Stimulated activated memory B cell treated with anti-CD40 and anti-IgM and Interleukin-4, amounts not matched to agents 10 μg/mL and 1 μg/mL and 100 μg/mL, for 72 hours (primary cell): ENCODE measurements around the gene COLEC11.

Source experiments
- ATAC-seq: fragments of 150-1000 bp; cut with Tn5 transposase; 2 replicates; pipeline ENCODE4 v1.10.0; 2021
- H3K27ac Mint-ChIP-seq: one replicate; pipeline ENCODE4 v1.8.0; 2022; ENCODE audit warnings: mild to moderate bottlenecking, mixed read lengths
- H3K27me3 Mint-ChIP-seq: one replicate; pipeline ENCODE4 v1.8.0; 2022; ENCODE audit warnings: mixed read lengths
- H3K36me3 Mint-ChIP-seq: one replicate; pipeline ENCODE4 v1.8.0; 2022; ENCODE audit warnings: mixed read lengths
- H3K4me1 Mint-ChIP-seq: one replicate; pipeline ENCODE4 v1.8.0; 2022; ENCODE audit warnings: mixed read lengths
- H3K4me3 Mint-ChIP-seq: one replicate; pipeline ENCODE4 v1.8.0; 2022; ENCODE audit warnings: mild to moderate bottlenecking, moderate library complexity, mixed read lengths
- H3K9me3 Mint-ChIP-seq: one replicate; pipeline ENCODE4 v1.8.0; 2022; ENCODE audit warnings: mixed read lengths

Gene COLEC11

DNA sequence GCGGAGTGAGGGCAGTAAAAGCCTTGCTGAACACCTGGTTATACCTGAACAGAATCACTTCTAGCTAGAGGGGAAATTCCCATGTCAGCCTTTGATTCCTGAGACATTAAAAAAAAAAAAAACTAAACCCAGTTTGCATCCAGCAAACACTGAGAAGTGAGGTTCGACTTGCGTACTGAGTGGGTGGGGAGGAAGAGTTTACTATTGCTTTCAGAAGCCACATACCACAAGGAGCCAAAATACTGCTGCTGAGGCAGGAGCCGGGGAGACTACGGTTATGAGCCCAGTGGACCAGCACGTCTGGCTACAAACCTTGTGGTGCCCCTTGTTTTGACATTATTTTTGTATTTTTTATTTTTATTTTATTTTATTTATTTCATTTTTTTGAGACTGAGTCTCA lies 2.7 kb downstream of the COLEC11 start:
- Mint-ChIP-seq H3K4me1 (peaks cover 29% of the 10 kb centered on the region), H3K27ac (peak overlapping the region; percentile 48), H3K36me3 (peaks cover 15% of the 10 kb centered on the region), H3K4me3 (no peak overlapping the region), H3K9me3 (no peaks in the 10 kb centered on the region), H3K27me3 (peaks cover 16% of the 10 kb centered on the region)
- peak; percentile 75 for ATAC-seq

DNA sequence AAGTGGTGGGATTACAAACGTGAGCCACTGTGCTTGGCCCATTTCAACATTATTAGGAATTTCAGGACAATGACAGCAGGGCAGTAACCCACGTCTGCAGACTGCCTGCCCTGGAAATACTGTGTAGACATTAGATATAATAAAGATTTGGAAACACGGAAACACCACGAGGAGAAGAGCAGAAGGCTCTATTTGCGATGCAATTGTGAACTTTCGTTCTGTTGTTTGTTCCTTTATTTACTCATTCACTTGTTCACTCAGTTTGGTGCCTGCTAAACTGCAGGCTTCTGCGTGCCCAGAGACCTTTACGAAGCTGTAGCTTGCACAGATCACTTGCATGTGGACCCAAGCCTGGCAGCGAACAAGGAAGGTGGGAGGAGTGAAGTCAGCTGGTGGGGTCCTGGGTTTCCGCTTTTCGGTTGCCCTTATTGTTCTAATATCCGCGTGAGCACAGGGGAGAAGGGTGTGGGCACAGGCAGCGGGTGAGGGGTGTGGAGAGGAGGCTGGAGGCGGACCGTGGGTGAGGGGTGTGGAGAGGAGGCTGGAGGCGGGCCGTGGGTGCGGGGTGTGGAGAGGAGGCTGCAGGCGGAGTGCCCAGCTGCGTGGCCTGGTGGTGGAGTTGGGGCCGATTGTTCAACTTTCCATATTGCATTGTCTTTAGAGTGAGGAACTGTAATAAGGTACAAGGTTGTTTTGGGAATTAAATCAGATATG lies 3.4 kb downstream of the COLEC11 start:
- Mint-ChIP-seq H3K4me1 (peaks cover 29% of the 10 kb centered on the region), H3K9me3 (no peaks in the 10 kb centered on the region), H3K36me3 (peaks cover 8% of the 10 kb centered on the region), H3K27me3 (peaks cover 21% of the 10 kb centered on the region), H3K4me3 (no peak overlapping the region), H3K27ac (peak overlapping the region; percentile 48)
- no peak for ATAC-seq

- peaks cover 21% of the 10 kb centered on the region for H3K27me3 Mint-ChIP-seq
- H3K9me3 Mint-ChIP-seq = no peaks in the 10 kb centered on the region
- peaks cover 29% of the 10 kb centered on the region for H3K4me1 Mint-ChIP-seq
- H3K27ac Mint-ChIP-seq = no peak overlapping the region
- ATAC-seq = no peak
- no peak overlapping the region for H3K4me3 Mint-ChIP-seq
- H3K36me3 Mint-ChIP-seq = peaks cover 5% of the 10 kb centered on the region
Measured at GRCh38 chr2:3598912-3599854, 4.3 kb downstream of the COLEC11 start.

DNA sequence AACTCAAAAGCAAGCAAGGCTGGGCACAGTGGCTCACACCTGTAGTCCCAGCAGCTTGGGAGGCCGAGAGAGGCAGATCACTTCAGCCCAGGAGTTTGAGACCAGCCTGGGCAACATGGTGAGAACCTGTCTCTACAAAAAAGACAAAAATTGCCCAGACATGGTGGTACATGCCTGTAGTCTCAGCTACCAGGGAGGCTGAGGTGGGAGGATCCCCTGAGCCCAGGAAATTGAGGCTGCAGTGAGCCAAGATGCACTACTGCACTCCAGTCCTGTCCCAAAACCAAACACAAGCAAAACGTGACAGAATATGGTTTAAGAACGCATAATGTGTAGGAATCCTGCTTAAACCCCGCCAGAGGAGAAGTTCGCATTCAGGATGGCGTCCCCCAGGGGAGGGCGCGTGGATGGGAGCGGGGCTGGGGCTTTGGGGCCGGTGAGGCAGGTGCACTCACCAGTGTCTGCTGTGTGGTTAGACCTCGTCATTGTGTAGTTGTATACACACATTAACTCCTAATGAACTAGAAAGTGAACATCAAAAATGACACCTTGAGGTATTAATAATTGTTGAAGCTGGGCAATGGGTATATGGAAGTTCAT lies 5.4 kb downstream of the COLEC11 start:
- H3K36me3 Mint-ChIP-seq = peaks cover 5% of the 10 kb centered on the region
- no peak for ATAC-seq
- peaks cover 21% of the 10 kb centered on the region for H3K27me3 Mint-ChIP-seq
- H3K9me3 Mint-ChIP-seq = no peaks in the 10 kb centered on the region
- H3K27ac Mint-ChIP-seq = no peak overlapping the region
- H3K4me1 Mint-ChIP-seq = peaks cover 33% of the 10 kb centered on the region
- no peak overlapping the region for H3K4me3 Mint-ChIP-seq

- Mint-ChIP-seq H3K9me3 (no peaks in the 10 kb centered on the region), H3K36me3 (peaks cover 5% of the 10 kb centered on the region), H3K27ac (no peak overlapping the region), H3K4me3 (no peak overlapping the region), H3K27me3 (peaks cover 21% of the 10 kb centered on the region), H3K4me1 (peaks cover 22% of the 10 kb centered on the region)
- no peak for ATAC-seq
Measured at GRCh38 chr2:3601561-3602271, 6.8 kb downstream of the COLEC11 start.

GRCh38 chr2:3602553-3603339 lies 7.8 kb downstream of the COLEC11 start:
- Mint-ChIP-seq H3K4me3 (no peak overlapping the region), H3K27ac (no peak overlapping the region), H3K27me3 (peaks cover 21% of the 10 kb centered on the region), H3K9me3 (no peaks in the 10 kb centered on the region), H3K36me3 (peaks cover 5% of the 10 kb centered on the region), H3K4me1 (peaks cover 12% of the 10 kb centered on the region)
- no peak for ATAC-seq

DNA sequence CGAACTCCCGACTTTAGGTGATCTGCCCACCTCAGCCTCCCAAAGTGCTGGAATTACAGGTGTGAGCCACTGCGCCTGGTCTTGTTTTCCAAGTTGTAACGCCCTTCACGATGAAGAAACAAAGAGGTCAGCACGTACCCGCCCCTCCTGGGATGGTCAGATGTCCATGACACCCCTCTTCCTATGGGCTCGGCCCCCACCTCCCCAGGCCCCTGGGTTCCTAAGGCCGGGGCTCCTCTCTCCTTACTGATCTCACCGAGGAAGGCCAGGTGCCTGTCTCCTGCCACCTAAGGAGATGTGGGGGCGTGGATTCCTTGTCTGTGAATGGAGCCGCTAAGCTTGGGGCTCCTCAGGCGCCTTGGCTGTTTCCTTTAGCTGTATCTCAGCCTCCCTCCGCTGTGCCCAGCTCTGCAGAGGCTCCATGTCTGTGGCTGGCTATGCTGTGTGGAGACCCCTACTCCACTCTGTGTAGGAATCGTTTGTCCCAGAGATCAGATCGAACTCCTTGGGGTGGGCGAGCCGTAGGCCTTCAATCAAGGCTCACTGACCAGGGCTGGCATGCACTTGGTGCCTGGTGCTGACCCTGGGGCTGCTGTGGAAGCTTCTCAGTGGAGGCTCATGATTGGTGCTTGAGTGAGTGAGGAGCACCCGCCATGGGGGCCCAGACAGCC lies 8.8 kb downstream of the COLEC11 start:
- Mint-ChIP-seq H3K9me3 (no peaks in the 10 kb centered on the region), H3K4me3 (no peak overlapping the region), H3K4me1 (peaks cover 7% of the 10 kb centered on the region), H3K27me3 (peaks cover 13% of the 10 kb centered on the region), H3K27ac (no peak overlapping the region), H3K36me3 (no peaks in the 10 kb centered on the region)
- ATAC-seq = no peak

DNA sequence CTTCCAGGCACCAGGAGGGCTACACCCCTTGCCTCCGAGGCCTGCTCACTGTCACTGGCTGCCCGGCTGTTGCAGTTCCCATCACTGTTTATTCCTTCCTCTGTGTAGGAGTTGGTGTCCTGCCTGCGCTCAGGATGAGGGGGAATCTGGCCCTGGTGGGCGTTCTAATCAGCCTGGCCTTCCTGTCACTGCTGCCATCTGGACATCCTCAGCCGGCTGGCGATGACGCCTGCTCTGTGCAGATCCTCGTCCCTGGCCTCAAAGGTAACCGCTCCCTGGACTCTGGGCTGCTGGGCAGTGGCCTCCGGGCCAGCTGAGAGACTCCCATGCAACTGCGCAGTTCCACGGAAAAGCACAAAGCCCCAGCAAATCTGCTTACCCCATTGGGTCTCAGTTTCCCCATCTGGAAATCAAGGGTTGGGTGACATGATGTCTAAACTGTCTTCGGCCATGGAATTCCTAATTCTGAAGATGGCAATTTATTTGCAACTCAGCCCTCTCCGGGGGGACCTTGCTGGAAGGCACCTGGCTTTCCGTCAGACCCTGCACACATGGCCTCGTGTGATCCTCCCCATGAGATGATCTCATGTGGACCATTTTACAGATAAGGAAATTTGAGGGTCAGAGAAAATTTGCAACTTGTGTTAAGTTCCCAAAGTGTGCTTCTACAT lies 9.4 kb downstream of the COLEC11 start:
- H3K36me3 Mint-ChIP-seq = no peaks in the 10 kb centered on the region
- peak overlapping the region; percentile 69 for H3K27ac Mint-ChIP-seq
- no peak for ATAC-seq
- H3K9me3 Mint-ChIP-seq = no peaks in the 10 kb centered on the region
- H3K27me3 Mint-ChIP-seq = peaks cover 11% of the 10 kb centered on the region
- peaks cover 12% of the 10 kb centered on the region for H3K4me1 Mint-ChIP-seq
- H3K4me3 Mint-ChIP-seq = no peak overlapping the region

DNA sequence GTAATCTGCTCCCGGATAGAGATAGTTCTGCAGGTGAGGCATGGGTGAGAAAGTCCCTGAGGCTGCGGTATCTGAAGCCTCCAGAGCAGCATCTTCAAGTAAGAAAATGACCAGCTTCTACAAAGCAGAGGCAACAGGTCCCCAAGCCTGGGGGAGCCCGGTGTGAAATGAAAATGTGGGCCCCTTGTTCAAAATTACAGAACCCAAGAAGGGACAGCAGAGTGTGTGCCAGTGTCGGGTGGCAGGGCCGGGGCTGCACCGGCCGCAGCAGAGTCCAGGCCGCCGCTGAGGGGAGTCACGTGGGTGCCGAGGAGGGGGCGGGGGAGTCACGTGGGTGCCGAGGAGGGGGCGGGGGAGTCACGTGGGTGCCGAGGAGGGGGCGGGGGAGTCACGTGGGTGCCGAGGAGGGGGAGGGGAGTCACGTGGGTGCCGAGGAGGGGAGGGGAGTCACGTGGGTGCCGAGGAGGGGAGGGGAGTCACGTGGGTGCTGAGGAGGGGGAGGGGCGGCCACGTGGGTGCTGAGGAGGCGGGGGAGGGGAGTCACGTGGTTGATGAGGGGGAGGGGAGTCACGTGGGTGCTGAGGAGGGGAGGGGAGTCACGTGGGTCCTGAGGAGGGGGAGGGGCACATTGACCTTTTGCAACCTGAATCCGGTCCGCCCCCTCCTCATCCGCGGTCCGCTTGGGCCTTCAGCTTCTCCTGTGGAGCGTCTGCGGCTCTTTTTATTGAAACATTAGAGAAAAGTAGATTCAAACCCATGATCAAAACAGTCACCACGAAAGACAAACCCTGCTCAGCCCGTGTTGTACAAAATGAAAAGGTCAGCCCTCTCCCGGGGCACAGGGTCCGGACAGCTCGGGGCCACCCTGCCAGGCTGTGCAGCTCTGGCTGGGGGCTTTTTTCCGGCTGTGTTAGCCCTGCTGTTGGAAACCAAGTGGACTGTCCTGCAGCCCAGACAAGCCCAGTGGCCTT lies 10.4 kb downstream of the COLEC11 start:
- Mint-ChIP-seq H3K4me3 (peak overlapping the region; percentile 60), H3K27ac (peak overlapping the region; percentile 69), H3K27me3 (peaks cover 11% of the 10 kb centered on the region), H3K9me3 (no peaks in the 10 kb centered on the region), H3K4me1 (peaks cover 12% of the 10 kb centered on the region), H3K36me3 (no peaks in the 10 kb centered on the region)
- ATAC-seq = no peak

GRCh38 chr2:3606028-3606369 lies 11.1 kb downstream of the COLEC11 start:
- Mint-ChIP-seq H3K9me3 (no peaks in the 10 kb centered on the region), H3K4me3 (no peak overlapping the region), H3K27ac (no peak overlapping the region)

GRCh38 chr2:3606370-3607201 lies 11.7 kb downstream of the COLEC11 start:
- H3K27ac Mint-ChIP-seq = no peak overlapping the region
- H3K4me3 Mint-ChIP-seq = no peak overlapping the region
- peaks cover 12% of the 10 kb centered on the region for H3K4me1 Mint-ChIP-seq
- peaks cover 23% of the 10 kb centered on the region for H3K27me3 Mint-ChIP-seq
- no peaks in the 10 kb centered on the region for H3K9me3 Mint-ChIP-seq
- no peak for ATAC-seq
- H3K36me3 Mint-ChIP-seq = no peaks in the 10 kb centered on the region

More at GRCh38 chr2:3606028-3606369, 11.1 kb downstream of the COLEC11 start:
- H3K36me3 Mint-ChIP-seq = no peaks in the 10 kb centered on the region
- peaks cover 17% of the 10 kb centered on the region for H3K27me3 Mint-ChIP-seq
- ATAC-seq = no peak
- peaks cover 12% of the 10 kb centered on the region for H3K4me1 Mint-ChIP-seq
